Measurements from ENCODE around the gene ETDC.
"Not testable (repeated sequence)": the region's sequence is repeated elsewhere in the genome, so short reads cannot be mapped to it uniquely, and the experiment has no call there.

The ETDC gene

GRCh38 chrX:135308345-135308855 lies 880 bp upstream of the ETDC start:
- Histone ChIP-seq H3K18ac (ENCODE audit: low read length) (no peak overlapping the region), H3K27ac (ENCODE audit: low read depth, low read length) (no peak overlapping the region)
- WGBS (ENCODE audit: extremely low coverage, insufficient coverage, insufficient read length) = no CpG with 5 or more reads among the region's 1 CpG

GRCh38 chrX:135315864-135316263 lies 6.6 kb downstream of the ETDC start:
- H4K8ac ChIP-seq (ENCODE audit: low read depth, low read length) = no peak overlapping the region
- no peak overlapping the region for H3K4me2 ChIP-seq (ENCODE audit: low read length)
- no peak overlapping the region for H2AFZ ChIP-seq (ENCODE audit: insufficient read depth, low read length, poor library complexity)
- no peak overlapping the region for H3K9ac ChIP-seq (ENCODE audit: low read length)
- H2BK12ac ChIP-seq (ENCODE audit: low read length) = no peak overlapping the region
- H2BK5ac ChIP-seq (ENCODE audit: low read depth, low read length, poor library complexity) = no peak overlapping the region
- H4K91ac ChIP-seq (ENCODE audit: low read depth, low read length) = no peak overlapping the region
- no peak overlapping the region for H4K12ac ChIP-seq (ENCODE audit: low read depth, low read length)
- H3K79me1 ChIP-seq (ENCODE audit: low read length) = no peaks in the 10 kb centered on the region
- H3K4me1 ChIP-seq (ENCODE audit: control insufficient read depth in 1 of 2, insufficient read depth in 2 of 2, low read length in 2 of 2) = no peaks in the 10 kb centered on the region
- H2BK120ac ChIP-seq (ENCODE audit: insufficient read depth, low read length, poor library complexity) = no peak overlapping the region
- WGBS (ENCODE audit: extremely low coverage, insufficient coverage, insufficient read length) = no CpG with 5 or more reads among the region's 1 CpG
- peaks cover 6% of the 10 kb centered on the region for H3K9me3 ChIP-seq (ENCODE audit: insufficient read depth, low read depth, low read length)
- no peak for DNase-seq
- no peak overlapping the region for H3K4me3 ChIP-seq (ENCODE audit: low read depth, low read length)
- no peaks in the 10 kb centered on the region for H3K79me2 ChIP-seq (ENCODE audit: control insufficient read depth, insufficient read depth, low read length, poor library complexity)
- H3K4ac ChIP-seq (ENCODE audit: low read depth, low read length) = no peak overlapping the region
- H3K27ac ChIP-seq (ENCODE audit: low read depth, low read length) = no peak overlapping the region
- no peak overlapping the region for H3K18ac ChIP-seq (ENCODE audit: low read length)
- no peak overlapping the region for H3K23ac ChIP-seq (ENCODE audit: low read length)
- H2AK5ac ChIP-seq (ENCODE audit: low read length) = no peak overlapping the region
- H3K36me3 ChIP-seq (ENCODE audit: control insufficient read depth in 1 of 2, insufficient read depth in 2 of 2, low read length in 2 of 2) = peaks cover 0 to 4% of the 10 kb centered on the region in 2 experiments
- no peaks in the 10 kb centered on the region for H3K27me3 ChIP-seq (ENCODE audit: insufficient read depth, low read length)
- no peak overlapping the region for H3K14ac ChIP-seq (ENCODE audit: low read length)

More at GRCh38 chrX:135308345-135308855, 880 bp upstream of the ETDC start:
- Histone ChIP-seq H3K27me3 (ENCODE audit: insufficient read depth, low read length) (no peaks in the 10 kb centered on the region), H2BK12ac (ENCODE audit: low read length) (no peak overlapping the region), H3K23ac (ENCODE audit: low read length) (no peak overlapping the region), H2BK5ac (ENCODE audit: low read depth, low read length, poor library complexity) (no peak overlapping the region), H4K91ac (ENCODE audit: low read depth, low read length) (no peak overlapping the region), H2AK5ac (ENCODE audit: low read length) (no peak overlapping the region), H3K4ac (ENCODE audit: low read depth, low read length) (no peak overlapping the region), H4K8ac (ENCODE audit: low read depth, low read length) (no peak overlapping the region), H2BK120ac (ENCODE audit: insufficient read depth, low read length, poor library complexity) (no peak overlapping the region), H3K9me3 (ENCODE audit: insufficient read depth, low read depth, low read length) (no peaks in the 10 kb centered on the region), H3K36me3 (ENCODE audit: control insufficient read depth in 1 of 2, insufficient read depth in 2 of 2, low read length in 2 of 2) (no peaks in the 10 kb centered on the region), H3K9ac (ENCODE audit: low read length) (no peak overlapping the region), H3K14ac (ENCODE audit: low read length) (no peak overlapping the region), H2AFZ (ENCODE audit: insufficient read depth, low read length, poor library complexity) (no peak overlapping the region), H3K4me2 (ENCODE audit: low read length) (no peak overlapping the region), H3K79me1 (ENCODE audit: low read length) (no peaks in the 10 kb centered on the region), H4K12ac (ENCODE audit: low read depth, low read length) (no peak overlapping the region), H3K4me3 (ENCODE audit: low read depth, low read length) (no peak overlapping the region), H3K4me1 (ENCODE audit: control insufficient read depth in 1 of 2, insufficient read depth in 2 of 2, low read length in 2 of 2) (no peaks in the 10 kb centered on the region), H3K79me2 (ENCODE audit: control insufficient read depth, insufficient read depth, low read length, poor library complexity) (no peaks in the 10 kb centered on the region)
- DNase-seq = no peak

GRCh38 chrX:135324463-135324862 lies 15.2 kb downstream of the ETDC start:
- H3K27me3 ChIP-seq (ENCODE audit: insufficient read depth, low read length) = no peaks in the 10 kb centered on the region
- H4K8ac ChIP-seq (ENCODE audit: low read depth, low read length) = no peak overlapping the region
- no peak overlapping the region for H3K27ac ChIP-seq (ENCODE audit: low read depth, low read length)
- no peak overlapping the region for H2BK5ac ChIP-seq (ENCODE audit: low read depth, low read length, poor library complexity)
- H2AFZ ChIP-seq (ENCODE audit: insufficient read depth, low read length, poor library complexity) = no peak overlapping the region
- peaks cover 0 to 2% of the 10 kb centered on the region in 2 experiments for H3K36me3 ChIP-seq (ENCODE audit: control insufficient read depth in 1 of 2, insufficient read depth in 2 of 2, low read length in 2 of 2)
- no peak overlapping the region for H2AK5ac ChIP-seq (ENCODE audit: low read length)
- WGBS (ENCODE audit: extremely low coverage, insufficient coverage, insufficient read length) = no CpG with 5 or more reads among the region's 5 CpGs
- H3K4ac ChIP-seq (ENCODE audit: low read depth, low read length) = no peak overlapping the region
- H3K14ac ChIP-seq (ENCODE audit: low read length) = no peak overlapping the region
- H2BK120ac ChIP-seq (ENCODE audit: insufficient read depth, low read length, poor library complexity) = no peak overlapping the region
- H3K18ac ChIP-seq (ENCODE audit: low read length) = no peak overlapping the region
- H3K4me1 ChIP-seq (ENCODE audit: control insufficient read depth in 1 of 2, insufficient read depth in 2 of 2, low read length in 2 of 2) = no peaks in the 10 kb centered on the region
- no peak overlapping the region for H4K12ac ChIP-seq (ENCODE audit: low read depth, low read length)
- H4K91ac ChIP-seq (ENCODE audit: low read depth, low read length) = no peak overlapping the region
- H3K79me1 ChIP-seq (ENCODE audit: low read length) = no peaks in the 10 kb centered on the region
- no peak overlapping the region for H3K4me3 ChIP-seq (ENCODE audit: low read depth, low read length)
- no peak overlapping the region for H2BK12ac ChIP-seq (ENCODE audit: low read length)
- H3K9ac ChIP-seq (ENCODE audit: low read length) = no peak overlapping the region
- no peaks in the 10 kb centered on the region for H3K79me2 ChIP-seq (ENCODE audit: control insufficient read depth, insufficient read depth, low read length, poor library complexity)
- H3K4me2 ChIP-seq (ENCODE audit: low read length) = no peak overlapping the region
- H3K23ac ChIP-seq (ENCODE audit: low read length) = no peak overlapping the region
- no peak for DNase-seq
- no peaks in the 10 kb centered on the region for H3K9me3 ChIP-seq (ENCODE audit: insufficient read depth, low read depth, low read length)

GRCh38 chrX:135325036-135325818 lies 15.9 kb downstream of the ETDC start:
- not testable (repeated sequence) for H2BK5ac ChIP-seq (ENCODE audit: low read depth, low read length, poor library complexity); H3K14ac ChIP-seq (ENCODE audit: low read length); H2AK5ac ChIP-seq (ENCODE audit: low read length); H3K27ac ChIP-seq (ENCODE audit: low read depth, low read length); H4K91ac ChIP-seq (ENCODE audit: low read depth, low read length); H3K9me3 ChIP-seq (ENCODE audit: insufficient read depth, low read depth, low read length); H3K18ac ChIP-seq (ENCODE audit: low read length); H3K4me2 ChIP-seq (ENCODE audit: low read length); DNase-seq; H3K36me3 ChIP-seq (ENCODE audit: control insufficient read depth in 1 of 2, insufficient read depth in 2 of 2, low read length in 2 of 2); H3K79me1 ChIP-seq (ENCODE audit: low read length); H2AFZ ChIP-seq (ENCODE audit: insufficient read depth, low read length, poor library complexity); H3K4me3 ChIP-seq (ENCODE audit: low read depth, low read length); H3K9ac ChIP-seq (ENCODE audit: low read length); H3K27me3 ChIP-seq (ENCODE audit: insufficient read depth, low read length); H4K8ac ChIP-seq (ENCODE audit: low read depth, low read length); H3K79me2 ChIP-seq (ENCODE audit: control insufficient read depth, insufficient read depth, low read length, poor library complexity); H2BK12ac ChIP-seq (ENCODE audit: low read length); H4K12ac ChIP-seq (ENCODE audit: low read depth, low read length); H3K4me1 ChIP-seq (ENCODE audit: control insufficient read depth in 1 of 2, insufficient read depth in 2 of 2, low read length in 2 of 2); H2BK120ac ChIP-seq (ENCODE audit: insufficient read depth, low read length, poor library complexity); H3K23ac ChIP-seq (ENCODE audit: low read length); H3K4ac ChIP-seq (ENCODE audit: low read depth, low read length)
- no CpG with 5 or more reads among the region's 32 CpGs for WGBS (ENCODE audit: extremely low coverage, insufficient coverage, insufficient read length)

All from trophoblast cell (in vitro differentiated cells and primary cell).